ENCODE data around the gene AADAT.
"Not testable (repeated sequence)": the region's sequence is repeated elsewhere in the genome, so short reads cannot be mapped to it uniquely, and the experiment has no call there.

The AADAT gene

GRCh38 chr4:170111085-170111484 lies 21.3 kb upstream of the AADAT start:
- DNase-seq (ENCODE audit: insufficient read length) (no peak), FAIRE-seq (no peak)
- TF ChIP-seq POLR2A (IDR thresholded peaks at IDR 0.05; ENCODE audit: low read depth, low read length) (no peak), POLR2AphosphoS5 (IDR thresholded peaks at IDR 0.05; ENCODE audit: low read depth, low read length) (no peak), TAF1 (IDR thresholded peaks at IDR 0.05; ENCODE audit: borderline replicate concordance, low read depth, low read length) (no peak)

- TF ChIP-seq POLR2AphosphoS5 (IDR thresholded peaks at IDR 0.05; ENCODE audit: low read depth, low read length): no peak
- TF ChIP-seq TAF1 (IDR thresholded peaks at IDR 0.05; ENCODE audit: borderline replicate concordance, low read depth, low read length): no peak
- no peak for TF ChIP-seq POLR2A (IDR thresholded peaks at IDR 0.05; ENCODE audit: low read depth, low read length)
- FAIRE-seq (no peak), DNase-seq (ENCODE audit: insufficient read length) (no peak)
Measured at GRCh38 chr4:170110285-170110672, 20.5 kb upstream of the AADAT start.

- TF ChIP-seq TAF1 (IDR thresholded peaks at IDR 0.05; ENCODE audit: borderline replicate concordance, low read depth, low read length) (no peak), POLR2AphosphoS5 (IDR thresholded peaks at IDR 0.05; ENCODE audit: low read depth, low read length) (no peak), POLR2A (IDR thresholded peaks at IDR 0.05; ENCODE audit: low read depth, low read length) (no peak)
- DNase-seq (ENCODE audit: insufficient read length) (no peak), FAIRE-seq (no peak)
Measured at GRCh38 chr4:170109586-170110284, 20.0 kb upstream of the AADAT start.

GRCh38 chr4:170106900-170107299 lies 17.1 kb upstream of the AADAT start:
- no peak for TF ChIP-seq POLR2A (IDR thresholded peaks at IDR 0.05; ENCODE audit: low read depth, low read length)
- TF ChIP-seq POLR2AphosphoS5 (IDR thresholded peaks at IDR 0.05; ENCODE audit: low read depth, low read length): no peak
- TF ChIP-seq TAF1 (IDR thresholded peaks at IDR 0.05; ENCODE audit: borderline replicate concordance, low read depth, low read length): no peak
- DNase-seq (ENCODE audit: insufficient read length) (no peak), FAIRE-seq (no peak)

GRCh38 chr4:170102426-170102825 lies 12.7 kb upstream of the AADAT start:
- DNase-seq (ENCODE audit: insufficient read length) (no peak), FAIRE-seq (no peak)
- TF ChIP-seq POLR2A (IDR thresholded peaks at IDR 0.05; ENCODE audit: low read depth, low read length): no peak
- TF ChIP-seq TAF1 (IDR thresholded peaks at IDR 0.05; ENCODE audit: borderline replicate concordance, low read depth, low read length): no peak
- no peak for TF ChIP-seq POLR2AphosphoS5 (IDR thresholded peaks at IDR 0.05; ENCODE audit: low read depth, low read length)

- not testable (repeated sequence) for FAIRE-seq; DNase-seq (ENCODE audit: insufficient read length)
Measured at GRCh38 chr4:170098171-170098570, 8.4 kb upstream of the AADAT start.

GRCh38 chr4:170097681-170098080 lies 7.9 kb upstream of the AADAT start:
- TF ChIP-seq TAF1 (IDR thresholded peaks at IDR 0.05; ENCODE audit: borderline replicate concordance, low read depth, low read length) (no peak), POLR2A (IDR thresholded peaks at IDR 0.05; ENCODE audit: low read depth, low read length) (no peak), POLR2AphosphoS5 (IDR thresholded peaks at IDR 0.05; ENCODE audit: low read depth, low read length) (no peak)
- FAIRE-seq (no peak), DNase-seq (ENCODE audit: insufficient read length) (no peak)

GRCh38 chr4:170093973-170094535 lies 4.3 kb upstream of the AADAT start:
- DNase-seq (ENCODE audit: insufficient read length) (no peak), FAIRE-seq (no peak)
- TF ChIP-seq TAF1 (IDR thresholded peaks at IDR 0.05; ENCODE audit: borderline replicate concordance, low read depth, low read length) (no peak), POLR2A (IDR thresholded peaks at IDR 0.05; ENCODE audit: low read depth, low read length) (no peak), POLR2AphosphoS5 (IDR thresholded peaks at IDR 0.05; ENCODE audit: low read depth, low read length) (no peak)

- no peak for FAIRE-seq
- DNase-seq (ENCODE audit: insufficient read length): no peak
- TF ChIP-seq TAF1 (IDR thresholded peaks at IDR 0.05; ENCODE audit: borderline replicate concordance, low read depth, low read length) (no peak), POLR2AphosphoS5 (IDR thresholded peaks at IDR 0.05; ENCODE audit: low read depth, low read length) (no peak), POLR2A (IDR thresholded peaks at IDR 0.05; ENCODE audit: low read depth, low read length) (no peak)
Measured at GRCh38 chr4:170091069-170091696, 1.4 kb upstream of the AADAT start.

GRCh38 chr4:170090352-170091052 lies 746 bp upstream of the AADAT start:
- DNase-seq (ENCODE audit: insufficient read length): no peak
- no peak for TF ChIP-seq POLR2A (IDR thresholded peaks at IDR 0.05; ENCODE audit: low read depth, low read length)
- no peak for TF ChIP-seq TAF1 (IDR thresholded peaks at IDR 0.05; ENCODE audit: borderline replicate concordance, low read depth, low read length)
- no peak for TF ChIP-seq POLR2AphosphoS5 (IDR thresholded peaks at IDR 0.05; ENCODE audit: low read depth, low read length)

GRCh38 chr4:170089274-170089667 lies 485 bp downstream of the AADAT start:
- DNase-seq (ENCODE audit: insufficient read length) (no peak), FAIRE-seq (no peak)
- TF ChIP-seq POLR2A (IDR thresholded peaks at IDR 0.05; ENCODE audit: low read depth, low read length) (no peak), TAF1 (IDR thresholded peaks at IDR 0.05; ENCODE audit: borderline replicate concordance, low read depth, low read length) (no peak), POLR2AphosphoS5 (IDR thresholded peaks at IDR 0.05; ENCODE audit: low read depth, low read length) (no peak)

More at GRCh38 chr4:170090352-170091052, 746 bp upstream of the AADAT start:
- no peak for FAIRE-seq
